Hepatocyte (in vitro differentiated cells): Measurements from ENCODE around the gene POLA2. TPM values are rescaled to one million over a fixed set of nuclear protein-coding genes. Genes with fewer than 3 reads are reported as not detected.

Experiments
- DNase-seq: peaks from one replicate; pipeline ENCODE4 v3.0.0-alpha.2; 2016; ENCODE audit warnings: low spot score
- H2AFZ ChIP-seq: fragments of 200-600 bp; sonication (generic); 2 replicates; pipeline ENCODE4 v1.6.0; 2016; ENCODE audit warnings: antibody characterized with exemption, mild to moderate bottlenecking
- H3K27ac ChIP-seq: fragments of 200-600 bp; sonication (generic); 2 replicates; pipeline ENCODE4 v1.5.1; 2016; ENCODE audit warnings: mild to moderate bottlenecking
- H3K27me3 ChIP-seq: fragments of 200-600 bp; sonication (generic); 2 replicates; pipeline ENCODE4 v1.6.1; 2016
- H3K36me3 ChIP-seq: fragments of 200-600 bp; sonication (generic); replicated peaks from 2 replicates; pipeline ENCODE4 v1.5.1; 2016; ENCODE audit warnings: low read depth; ENCODE audit not compliant: insufficient read depth
- H3K4me1 ChIP-seq: fragments of 200-600 bp; sonication (generic); 2 replicates; pipeline ENCODE4 v1.5.1; 2016; ENCODE audit warnings: mild to moderate bottlenecking, moderate library complexity; ENCODE audit not compliant: insufficient read depth
- H3K4me2 ChIP-seq: fragments of 200-600 bp; sonication (generic); 2 replicates; pipeline ENCODE4 v1.6.0; 2016
- H3K4me3 ChIP-seq: fragments of 200-600 bp; sonication (generic); 2 replicates; pipeline ENCODE4 v1.5.1; 2016; ENCODE audit warnings: mild to moderate bottlenecking
- H3K79me2 ChIP-seq: fragments of 200-600 bp; sonication (generic); 2 replicates; pipeline ENCODE4 v1.6.0; 2017; ENCODE audit warnings: mild to moderate bottlenecking
- H3K9me2 ChIP-seq: fragments of 200-600 bp; sonication (generic); replicated peaks from 2 replicates; pipeline ENCODE4 v1.6.0; 2017; ENCODE audit warnings: mild to moderate bottlenecking; ENCODE audit not compliant: insufficient read depth
- H3K9me3 ChIP-seq: fragments of 200-600 bp; sonication (generic); 2 replicates; pipeline ENCODE4 v1.5.1; 2016; ENCODE audit warnings: low read depth, mild to moderate bottlenecking
- H4K20me1 ChIP-seq: fragments of 200-600 bp; sonication (generic); 2 replicates; pipeline ENCODE4 v1.6.0; 2016; ENCODE audit warnings: mild to moderate bottlenecking; ENCODE audit not compliant: insufficient read depth, poor library complexity, severe bottlenecking
- CTCF ChIP-seq: fragments of 200-600 bp; sonication (generic); IDR thresholded peaks from 2 replicates; pipeline ENCODE4 v1.5.1; 2016; ENCODE audit warnings: antibody characterized with exemption, mild to moderate bottlenecking; ENCODE audit not compliant: poor library complexity
- EZH2 ChIP-seq: fragments of 200-600 bp; sonication (generic); IDR thresholded peaks from 2 replicates; pipeline ENCODE4 v1.6.1; 2016; ENCODE audit warnings: antibody characterized with exemption, mild to moderate bottlenecking, borderline replicate concordance
- EZH2phosphoT487 ChIP-seq: fragments of 200-600 bp; sonication (generic); IDR thresholded peaks from one replicate; pipeline ENCODE4 v1.6.1; 2018; ENCODE audit warnings: antibody characterized with exemption, mild to moderate bottlenecking, low read depth, moderate library complexity; ENCODE audit not compliant: unreplicated experiment, severe bottlenecking
- WGBS: methylation state at CpG from one replicate; pipeline ENCODE4 v1.1.6; 2016; ENCODE audit warnings: low lambda C conversion rate; ENCODE audit errors: missing lambda C conversion rate; 5-methylcytosine and 5-hydroxymethylcytosine counted together
- polyA plus RNA-seq: library from polyadenylated mRNA; unstranded; fragments of >200 nt; fragmentation: Nextera tagmentation; extraction: Ambion mirVana; gene quantifications from 2 replicates; pipeline ENCODE4 v1.2.1, GENCODE V29; 2016
- total RNA-seq: library from RNA; depleted of rRNA; stranded (reverse); fragments of >200 nt; gene quantifications from 2 replicates; pipeline ENCODE4 v1.2.3, GENCODE V29; 2014

Gene POLA2
- total and polyA plus RNA-seq, 2 experiments from 2014 or later = 2.5 to 8.0 TPM

GRCh38 chr11:65303555-65303954 is 41.8 kb downstream of the POLA2 start:
- 95% methylated on average over 3 of the region's 3 CpGs for WGBS
- Histone ChIP-seq H3K4me1 (peaks cover 57% of the 10 kb centered on the region), H3K27ac (no peak overlapping the region)

GRCh38 chr11:65304110-65304509 is 42.3 kb downstream of the POLA2 start:
- H2AFZ ChIP-seq = no peak overlapping the region
- DNase-seq = no peak
- no peaks in the 10 kb centered on the region for H3K27me3 ChIP-seq
- no peaks in the 10 kb centered on the region for H3K9me2 ChIP-seq
- H3K4me1 ChIP-seq = peaks cover 62% of the 10 kb centered on the region
- peak overlapping the region; percentile 57 for H3K4me2 ChIP-seq
- TF ChIP-seq CTCF (no peak), EZH2phosphoT487 (no peak), EZH2 (no peak)
- H3K27ac ChIP-seq = peak overlapping the region; percentile 92
- H3K36me3 ChIP-seq = no peaks in the 10 kb centered on the region
- H3K79me2 ChIP-seq = peaks cover 11% of the 10 kb centered on the region
- 90% methylated on average over 2 of the region's 4 CpGs for WGBS
- H4K20me1 ChIP-seq = no peaks in the 10 kb centered on the region
- no peaks in the 10 kb centered on the region for H3K9me3 ChIP-seq
- no peak overlapping the region for H3K4me3 ChIP-seq

More at GRCh38 chr11:65303555-65303954, 41.8 kb downstream of the POLA2 start:
- Histone ChIP-seq H3K4me3 (no peak overlapping the region), H3K9me3 (no peaks in the 10 kb centered on the region), H3K4me2 (no peak overlapping the region), H3K9me2 (no peaks in the 10 kb centered on the region), H4K20me1 (no peaks in the 10 kb centered on the region), H3K27me3 (no peaks in the 10 kb centered on the region), H3K36me3 (no peaks in the 10 kb centered on the region), H2AFZ (no peak overlapping the region), H3K79me2 (peaks cover 11% of the 10 kb centered on the region)
- no peak for TF ChIP-seq CTCF
- TF ChIP-seq EZH2 = no peak
- TF ChIP-seq EZH2phosphoT487 = no peak
- no peak for DNase-seq

- no peak overlapping the region for H2AFZ ChIP-seq
These were observed 42.9 kb downstream of the POLA2 start for GRCh38 chr11:65304613-65305012.

More at GRCh38 chr11:65304613-65305012, 42.9 kb downstream of the POLA2 start:
- no peaks in the 10 kb centered on the region for H3K27me3 ChIP-seq
- H3K4me1 ChIP-seq = peaks cover 62% of the 10 kb centered on the region
- no peaks in the 10 kb centered on the region for H3K36me3 ChIP-seq
- peak overlapping the region; percentile 57 for H3K4me2 ChIP-seq
- no peaks in the 10 kb centered on the region for H4K20me1 ChIP-seq
- H3K9me3 ChIP-seq = no peaks in the 10 kb centered on the region
- H3K9me2 ChIP-seq = no peaks in the 10 kb centered on the region
- H3K4me3 ChIP-seq = no peak overlapping the region
- no peak for TF ChIP-seq EZH2
- no peak for TF ChIP-seq EZH2phosphoT487
- no peak for TF ChIP-seq CTCF
- H3K27ac ChIP-seq = peak overlapping the region; percentile 92
- WGBS = 99% methylated on average over 7 of the region's 7 CpGs
- no peak for DNase-seq
- peaks cover 11% of the 10 kb centered on the region for H3K79me2 ChIP-seq
